Measurements from ENCODE around the gene CYBA. TPM values are rescaled to one million over a fixed set of nuclear protein-coding genes. Genes with fewer than 3 reads are reported as not detected.
A peak's percentile ranks its signal among the peaks of the same experiment; 100 is the strongest.

Gene CYBA
- total and polyA plus RNA-seq, 2 donors (not counting 1 experiment from before 2014, with no cell fraction given) = 701 to 1,336 TPM

DNA sequence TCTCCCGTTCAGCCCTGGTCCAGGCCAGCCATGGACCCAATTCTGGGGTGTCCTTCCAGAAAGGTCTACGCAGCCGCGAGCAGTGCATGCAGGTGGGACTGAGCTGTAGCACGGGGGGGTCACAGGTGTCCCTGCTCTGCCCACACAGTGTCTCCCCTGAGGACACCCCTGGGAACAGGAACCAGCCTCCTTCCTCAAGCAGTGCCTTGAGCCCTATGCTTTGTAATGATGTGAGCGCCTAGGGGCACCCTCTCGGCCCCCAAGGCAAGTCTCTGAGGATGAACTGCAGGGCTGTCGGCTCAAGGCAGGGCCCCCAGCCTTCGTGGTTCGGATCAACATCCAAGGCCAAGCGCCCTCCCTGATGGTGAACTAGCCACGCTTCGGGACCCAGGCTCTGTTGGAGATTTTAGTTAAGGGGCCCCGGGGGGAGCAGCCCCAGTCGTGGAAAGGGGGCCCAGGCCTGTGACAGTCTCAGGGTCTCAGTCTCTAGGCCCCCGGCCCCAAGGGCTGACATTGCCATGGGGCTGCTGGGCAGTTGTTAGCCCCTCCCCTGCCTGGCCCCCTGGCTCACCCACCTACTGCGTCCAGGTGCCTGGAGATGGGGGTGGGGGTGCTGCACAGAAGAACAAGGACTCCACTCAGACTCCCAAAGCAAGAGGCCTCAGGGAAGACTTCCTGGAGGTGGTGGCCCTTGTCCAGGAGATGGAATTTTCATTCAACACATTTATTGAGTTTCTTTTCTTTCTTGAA, 10.2 kb downstream of the CYBA start:
- Histone ChIP-seq H3K9ac (ENCODE audit: low read length) (peak overlapping the region; percentile 14), H3K36me3 (replicated peaks in 1 of 2; ENCODE audit: control extremely low read depth in 1 of 2, control insufficient read depth in 1 of 2, extremely low read depth in 1 of 2, insufficient read depth in 2 of 2, low read length in 1 of 2) (peaks cover 0 to 30% of the 10 kb centered on the region in 2 experiments), H3K4me3 (ENCODE audit: control extremely low read depth in 1 of 5, extremely low read depth in 1 of 5, insufficient read depth in 1 of 5, low read depth in 2 of 5, low read length in 4 of 5) (no peak overlapping the region), H3K4me2 (replicated peaks; ENCODE audit: low read depth, low read length, poor library complexity, severe bottlenecking) (peak overlapping the region; percentile 70), H3K9me3 (ENCODE audit: control extremely low read depth in 1 of 3, control insufficient read depth in 2 of 3, insufficient read depth in 1 of 3, low read length in 2 of 3) (peaks cover 0 to 37% (median 0%) of the 10 kb centered on the region in 3 donors), H3K79me2 (ENCODE audit: control insufficient read depth, insufficient read depth, low read length) (peaks cover 26% of the 10 kb centered on the region), H2AFZ (ENCODE audit: insufficient read depth, low read depth, low read length, poor library complexity, severe bottlenecking) (no peak overlapping the region), H4K20me1 (ENCODE audit: control insufficient read depth, insufficient read depth, low read length, poor library complexity, severe bottlenecking) (peaks cover 81% of the 10 kb centered on the region), H3K27ac (ENCODE audit: low read length in 2 of 2) (no peak overlapping the region), H3K27me3 (replicated peaks in 1 of 4; ENCODE audit: control extremely low read depth in 1 of 4, control insufficient read depth in 3 of 4, insufficient read depth in 4 of 4, low read length in 3 of 4) (peaks cover 0 to 8% (median 0%) of the 10 kb centered on the region in 4 experiments), H3K4me1 (ENCODE audit: control insufficient read depth in 2 of 2, insufficient read depth in 2 of 2, low read length in 2 of 2) (peaks cover 45 to 65% of the 10 kb centered on the region in 2 donors)
- Mint-ChIP-seq H3K4me1 (peaks cover 79% of the 10 kb centered on the region), H3K27ac (peak overlapping the region; percentile 60), H3K9me3 (ENCODE audit: insufficient read depth) (no peaks in the 10 kb centered on the region), H3K4me3 (peak overlapping the region; percentile 74), H3K27me3 (no peaks in the 10 kb centered on the region)
- DNase-seq (peak; percentile 58), ATAC-seq (ENCODE audit: low read depth) (peak; percentile 25)
- intact Hi-C loops (cut with micrococcal nuclease) = no loop called here
- WGBS (ENCODE audit: insufficient coverage) = 24% methylated on average over 14 of the region's 17 CpGs
- CTCF ChIA-PET = interaction anchor here (2.2 kb wide), 1 partner anchor 45 kb away, joined by 7 read pairs; no protein-coding TSS in a partner anchor
- TF ChIP-seq, protein P1, sequence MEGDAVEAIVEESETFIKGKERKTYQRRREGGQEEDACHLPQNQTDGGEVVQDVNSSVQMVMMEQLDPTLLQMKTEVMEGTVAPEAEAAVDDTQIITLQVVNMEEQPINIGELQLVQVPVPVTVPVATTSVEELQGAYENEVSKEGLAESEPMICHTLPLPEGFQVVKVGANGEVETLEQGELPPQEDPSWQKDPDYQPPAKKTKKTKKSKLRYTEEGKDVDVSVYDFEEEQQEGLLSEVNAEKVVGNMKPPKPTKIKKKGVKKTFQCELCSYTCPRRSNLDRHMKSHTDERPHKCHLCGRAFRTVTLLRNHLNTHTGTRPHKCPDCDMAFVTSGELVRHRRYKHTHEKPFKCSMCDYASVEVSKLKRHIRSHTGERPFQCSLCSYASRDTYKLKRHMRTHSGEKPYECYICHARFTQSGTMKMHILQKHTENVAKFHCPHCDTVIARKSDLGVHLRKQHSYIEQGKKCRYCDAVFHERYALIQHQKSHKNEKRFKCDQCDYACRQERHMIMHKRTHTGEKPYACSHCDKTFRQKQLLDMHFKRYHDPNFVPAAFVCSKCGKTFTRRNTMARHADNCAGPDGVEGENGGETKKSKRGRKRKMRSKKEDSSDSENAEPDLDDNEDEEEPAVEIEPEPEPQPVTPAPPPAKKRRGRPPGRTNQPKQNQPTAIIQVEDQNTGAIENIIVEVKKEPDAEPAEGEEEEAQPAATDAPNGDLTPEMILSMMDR (IDR thresholded peaks at IDR 0.05) = no peak
- no peak for TF ChIP-seq EZH2 (IDR thresholded peaks at IDR 0.05; ENCODE audit: borderline replicate concordance, insufficient read depth, low read depth, low read length, poor library complexity, severe bottlenecking)
- POLR2A ChIA-PET = interaction anchor here (0.6 to 3.0 kb wide), 6 partner anchors 9 to 571 kb away, joined by 3 to 32 read pairs (median 4); partner anchors contain the start of gene CYBA

DNA sequence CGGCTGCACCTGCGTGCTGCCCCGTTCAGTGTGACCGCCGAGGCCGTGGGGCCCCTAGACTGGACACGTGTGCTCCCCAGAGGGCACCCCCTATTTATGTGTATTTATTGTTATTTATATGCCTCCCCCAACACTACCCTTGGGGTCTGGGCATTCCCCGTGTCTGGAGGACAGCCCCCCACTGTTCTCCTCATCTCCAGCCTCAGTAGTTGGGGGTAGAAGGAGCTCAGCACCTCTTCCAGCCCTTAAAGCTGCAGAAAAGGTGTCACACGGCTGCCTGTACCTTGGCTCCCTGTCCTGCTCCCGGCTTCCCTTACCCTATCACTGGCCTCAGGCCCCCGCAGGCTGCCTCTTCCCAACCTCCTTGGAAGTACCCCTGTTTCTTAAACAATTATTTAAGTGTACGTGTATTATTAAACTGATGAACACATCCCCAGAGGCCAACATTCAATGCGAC, 10.8 kb downstream of the CYBA start:
- H3K79me2 ChIP-seq (ENCODE audit: control insufficient read depth, insufficient read depth, low read length) = peaks cover 20% of the 10 kb centered on the region
- ChIA-PET POLR2A (interaction anchor here (0.6 to 3.0 kb wide), 6 partner anchors 10 to 572 kb away, joined by 3 to 32 read pairs (median 4); partner anchors contain the start of gene CYBA), CTCF (interaction anchor here (2.2 kb wide), 1 partner anchor 45 kb away, joined by 7 read pairs; no protein-coding TSS in a partner anchor)
- Mint-ChIP-seq H3K4me1 (peaks cover 79% of the 10 kb centered on the region), H3K9me3 (ENCODE audit: insufficient read depth) (no peaks in the 10 kb centered on the region), H3K27ac (peak overlapping the region; percentile 60), H3K27me3 (no peaks in the 10 kb centered on the region), H3K4me3 (peak overlapping the region; percentile 74)
- intact Hi-C loops (cut with micrococcal nuclease) = no loop called here
- DNase-seq (no peak), ATAC-seq (ENCODE audit: low read depth) (no peak)
- peaks cover 0 to 37% (median 0%) of the 10 kb centered on the region in 3 donors for H3K9me3 ChIP-seq (ENCODE audit: control extremely low read depth in 1 of 3, control insufficient read depth in 2 of 3, insufficient read depth in 1 of 3, low read length in 2 of 3)
- H3K4me3 ChIP-seq (ENCODE audit: control extremely low read depth in 1 of 5, extremely low read depth in 1 of 5, insufficient read depth in 1 of 5, low read depth in 2 of 5, low read length in 4 of 5) = peak overlapping the region in 3 of 5 experiments; percentile 8 to 17 (median 8)
- peaks cover 0 to 8% (median 0%) of the 10 kb centered on the region in 4 experiments for H3K27me3 ChIP-seq (replicated peaks in 1 of 4; ENCODE audit: control extremely low read depth in 1 of 4, control insufficient read depth in 3 of 4, insufficient read depth in 4 of 4, low read length in 3 of 4)
- no peak overlapping the region for H3K27ac ChIP-seq (ENCODE audit: low read length in 2 of 2)
- WGBS (ENCODE audit: insufficient coverage) = no CpG with 5 or more reads among the region's 13 CpGs
- peaks cover 81% of the 10 kb centered on the region for H4K20me1 ChIP-seq (ENCODE audit: control insufficient read depth, insufficient read depth, low read length, poor library complexity, severe bottlenecking)
- TF ChIP-seq, protein P1 (IDR thresholded peaks at IDR 0.05) = no peak
- no peak for TF ChIP-seq EZH2 (IDR thresholded peaks at IDR 0.05; ENCODE audit: borderline replicate concordance, insufficient read depth, low read depth, low read length, poor library complexity, severe bottlenecking)
- H3K36me3 ChIP-seq (replicated peaks in 1 of 2; ENCODE audit: control extremely low read depth in 1 of 2, control insufficient read depth in 1 of 2, extremely low read depth in 1 of 2, insufficient read depth in 2 of 2, low read length in 1 of 2) = peaks cover 0 to 24% of the 10 kb centered on the region in 2 experiments
- H2AFZ ChIP-seq (ENCODE audit: insufficient read depth, low read depth, low read length, poor library complexity, severe bottlenecking) = no peak overlapping the region
- H3K4me2 ChIP-seq (replicated peaks; ENCODE audit: low read depth, low read length, poor library complexity, severe bottlenecking) = peak overlapping the region; percentile 70
- H3K4me1 ChIP-seq (ENCODE audit: control insufficient read depth in 2 of 2, insufficient read depth in 2 of 2, low read length in 2 of 2) = peaks cover 52 to 66% of the 10 kb centered on the region in 2 donors
- H3K9ac ChIP-seq (ENCODE audit: low read length) = peak overlapping the region; percentile 14
